ENCODE results near the gene SPATA6L.

The SPATA6L gene

DNA sequence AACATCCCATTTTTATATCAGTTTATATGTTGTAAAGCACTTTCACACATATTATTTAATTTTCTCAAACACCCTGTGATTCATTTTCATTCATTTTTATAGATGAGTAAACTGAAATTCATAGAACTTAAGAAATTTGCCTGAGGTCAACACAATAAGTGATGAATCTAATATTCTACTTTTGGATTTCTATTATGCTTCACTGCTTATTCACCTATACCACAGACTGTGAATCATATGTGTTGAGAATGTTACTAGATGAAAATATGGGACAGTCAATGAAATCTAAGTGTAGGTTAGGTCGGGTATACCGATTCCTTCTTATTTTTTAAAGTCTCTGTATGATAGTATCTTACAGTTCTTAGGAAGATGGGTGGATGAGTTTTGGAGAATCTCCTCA, 37.8 kb upstream of the SPATA6L start:
- in situ Hi-C loops (cut with HindIII; ENCODE audit: low sequenced_read_pairs): no loop called here
- DNase-seq (ENCODE audit: low read depth, low spot score): no peak
- TF ChIP-seq, protein P1, sequence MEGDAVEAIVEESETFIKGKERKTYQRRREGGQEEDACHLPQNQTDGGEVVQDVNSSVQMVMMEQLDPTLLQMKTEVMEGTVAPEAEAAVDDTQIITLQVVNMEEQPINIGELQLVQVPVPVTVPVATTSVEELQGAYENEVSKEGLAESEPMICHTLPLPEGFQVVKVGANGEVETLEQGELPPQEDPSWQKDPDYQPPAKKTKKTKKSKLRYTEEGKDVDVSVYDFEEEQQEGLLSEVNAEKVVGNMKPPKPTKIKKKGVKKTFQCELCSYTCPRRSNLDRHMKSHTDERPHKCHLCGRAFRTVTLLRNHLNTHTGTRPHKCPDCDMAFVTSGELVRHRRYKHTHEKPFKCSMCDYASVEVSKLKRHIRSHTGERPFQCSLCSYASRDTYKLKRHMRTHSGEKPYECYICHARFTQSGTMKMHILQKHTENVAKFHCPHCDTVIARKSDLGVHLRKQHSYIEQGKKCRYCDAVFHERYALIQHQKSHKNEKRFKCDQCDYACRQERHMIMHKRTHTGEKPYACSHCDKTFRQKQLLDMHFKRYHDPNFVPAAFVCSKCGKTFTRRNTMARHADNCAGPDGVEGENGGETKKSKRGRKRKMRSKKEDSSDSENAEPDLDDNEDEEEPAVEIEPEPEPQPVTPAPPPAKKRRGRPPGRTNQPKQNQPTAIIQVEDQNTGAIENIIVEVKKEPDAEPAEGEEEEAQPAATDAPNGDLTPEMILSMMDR (IDR thresholded peaks at IDR 0.05; ENCODE audit: low read depth, low read length): no peak
- H3K4me3 ChIP-seq (ENCODE audit: low read depth, low read length): no peak overlapping the region

- in situ Hi-C loops (cut with HindIII; ENCODE audit: low sequenced_read_pairs): no loop called here
These were observed 35.2 kb upstream of the SPATA6L start for GRCh38 chr9:4701526-4701925.

DNA sequence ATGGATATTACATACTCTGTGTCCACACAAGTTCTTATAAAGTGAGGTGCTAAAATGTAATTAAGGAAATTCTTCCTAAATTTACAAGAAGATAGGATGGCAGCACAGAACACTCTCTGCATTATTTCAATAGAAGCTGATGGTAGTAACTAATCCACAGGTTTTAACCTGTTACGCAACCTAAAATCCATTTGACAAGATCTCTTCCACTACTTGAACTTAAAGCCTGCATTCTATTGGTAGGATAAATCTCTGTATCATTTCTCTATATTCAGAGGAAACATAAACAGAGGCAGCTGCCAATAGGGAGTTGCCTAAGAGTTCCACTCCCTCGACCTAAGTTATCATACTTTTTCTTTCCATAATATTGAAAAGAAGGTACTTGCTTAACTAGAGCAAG, 34.7 kb upstream of the SPATA6L start:
- in situ Hi-C loops (cut with HindIII; ENCODE audit: low sequenced_read_pairs): no loop called here
- TF ChIP-seq, protein P1 (IDR thresholded peaks at IDR 0.05; ENCODE audit: low read depth, low read length): no peak
- H3K4me3 ChIP-seq (ENCODE audit: low read depth, low read length): no peak overlapping the region
- DNase-seq (ENCODE audit: low read depth, low spot score): no peak

More at GRCh38 chr9:4701526-4701925, 35.2 kb upstream of the SPATA6L start:
- DNase-seq (ENCODE audit: low read depth, low spot score): no peak
- TF ChIP-seq, protein P1 (IDR thresholded peaks at IDR 0.05; ENCODE audit: low read depth, low read length): no peak
- H3K4me3 ChIP-seq (ENCODE audit: low read depth, low read length): no peak overlapping the region

DNA sequence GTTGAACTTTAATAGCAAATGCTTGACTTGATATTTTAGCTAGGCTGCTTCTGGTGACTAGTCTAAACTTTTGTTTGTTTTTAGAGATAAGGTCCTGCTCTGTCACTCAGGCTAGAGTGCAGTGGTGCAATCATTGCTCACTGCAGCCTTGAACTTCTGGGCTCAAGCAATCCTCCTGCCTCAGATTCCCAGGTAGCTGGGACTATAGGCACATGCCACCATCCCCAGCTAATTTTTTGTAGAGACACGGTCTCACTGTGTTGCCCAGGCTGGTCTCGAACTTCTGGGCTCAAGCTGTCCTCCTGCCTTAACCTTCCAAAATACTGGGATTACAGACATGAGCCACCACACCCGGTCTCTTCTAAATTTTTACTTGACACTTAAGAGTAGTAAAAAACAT, 33.8 kb upstream of the SPATA6L start:
- TF ChIP-seq, protein P1 (IDR thresholded peaks at IDR 0.05; ENCODE audit: low read depth, low read length): no peak
- DNase-seq (ENCODE audit: low read depth, low spot score): no peak
- in situ Hi-C loops (cut with HindIII; ENCODE audit: low sequenced_read_pairs): no loop called here
- no peak overlapping the region for H3K4me3 ChIP-seq (ENCODE audit: low read depth, low read length)

DNA sequence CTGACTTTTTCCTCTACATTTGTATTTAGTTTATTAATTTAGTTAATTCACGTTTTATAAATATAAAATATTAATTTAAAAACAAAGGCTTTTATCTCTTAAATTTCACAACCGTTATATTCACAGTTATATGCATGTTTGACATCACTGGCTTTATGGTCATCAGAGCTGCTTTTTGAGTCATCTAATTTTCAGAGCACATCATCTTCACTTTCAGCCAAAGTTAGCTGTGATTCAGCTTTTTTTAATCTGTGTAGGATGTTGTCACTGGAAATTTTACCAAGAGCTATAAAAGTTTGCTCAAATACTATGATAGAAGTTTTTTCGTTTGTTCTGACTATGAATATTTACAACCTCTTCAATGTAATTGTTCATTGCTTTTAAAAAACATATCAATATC, 25.5 kb upstream of the SPATA6L start:
- in situ Hi-C loops (cut with HindIII; ENCODE audit: low sequenced_read_pairs): no loop called here
- H3K4me3 ChIP-seq (ENCODE audit: low read depth, low read length): no peak overlapping the region
- DNase-seq (ENCODE audit: low read depth, low spot score): peak; percentile 44
- TF ChIP-seq, protein P1 (IDR thresholded peaks at IDR 0.05; ENCODE audit: low read depth, low read length): no peak

DNA sequence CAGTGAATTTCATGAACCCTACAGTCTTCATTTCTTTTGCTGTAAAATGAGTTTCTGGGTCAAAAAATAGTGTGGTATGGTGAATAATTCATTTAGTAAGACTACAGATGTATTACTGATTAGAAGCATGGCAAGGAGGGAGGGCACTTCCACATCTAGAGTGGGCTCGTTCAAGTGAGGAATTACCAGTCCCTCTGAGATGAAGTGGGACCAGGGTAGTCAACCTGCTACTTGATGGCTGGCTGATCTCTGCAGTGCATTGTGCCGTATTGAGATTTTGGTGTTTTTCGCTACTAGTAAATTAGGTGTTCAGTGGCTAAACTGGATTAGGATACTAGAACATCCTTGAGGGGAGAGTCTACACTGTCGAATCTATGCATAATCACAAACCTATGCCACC, 23.9 kb upstream of the SPATA6L start:
- DNase-seq (ENCODE audit: low read depth, low spot score): no peak
- no peak overlapping the region for H3K4me3 ChIP-seq (ENCODE audit: low read depth, low read length)
- TF ChIP-seq, protein P1 (IDR thresholded peaks at IDR 0.05; ENCODE audit: low read depth, low read length): no peak
- in situ Hi-C loops (cut with HindIII; ENCODE audit: low sequenced_read_pairs): no loop called here

- H3K4me3 ChIP-seq (ENCODE audit: low read depth, low read length): no peak overlapping the region
- TF ChIP-seq, protein P1 (IDR thresholded peaks at IDR 0.05; ENCODE audit: low read depth, low read length): no peak
- in situ Hi-C loops (cut with HindIII; ENCODE audit: low sequenced_read_pairs): no loop called here
- DNase-seq (ENCODE audit: low read depth, low spot score): no peak
These were observed 23.4 kb upstream of the SPATA6L start for GRCh38 chr9:4689687-4690104.
